ENCODE data around the gene BLMH.

DNA sequence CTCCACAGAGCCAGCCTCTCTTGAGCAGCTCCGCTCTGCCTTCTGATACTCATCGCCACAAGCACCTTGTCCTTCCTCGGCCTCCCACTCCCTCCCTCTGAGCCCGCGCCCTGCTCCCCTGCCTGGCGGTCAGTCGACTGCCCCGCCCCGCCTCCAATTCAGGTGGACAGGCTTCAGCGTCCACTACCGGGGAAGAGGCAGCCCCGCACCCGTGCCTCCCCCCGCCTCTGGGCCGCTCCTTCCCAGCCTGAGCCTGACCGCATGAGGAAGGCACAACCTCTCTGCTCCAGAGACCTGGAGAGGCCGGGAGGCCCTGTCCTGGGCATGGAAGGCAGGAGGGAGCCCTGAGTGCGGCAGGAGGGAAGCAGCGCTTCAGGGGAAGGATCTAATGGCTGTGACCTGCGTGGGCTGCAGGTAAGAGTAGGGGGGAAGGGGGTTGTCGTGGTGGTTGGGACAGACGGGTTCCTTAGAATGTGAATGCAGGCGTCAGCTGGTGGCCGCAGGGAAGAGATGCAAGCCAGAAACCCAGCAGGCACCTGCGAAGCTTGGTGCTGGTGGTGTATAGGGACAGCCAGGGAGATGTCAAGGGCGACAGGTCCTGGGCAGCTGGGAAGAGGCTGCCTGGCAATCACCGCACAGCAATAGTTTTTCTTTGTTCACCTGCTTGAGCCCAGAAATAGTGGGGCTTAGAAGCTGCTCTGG lies 53.2 kb downstream of the BLMH start:
- TF ChIP-seq EP300 (IDR thresholded peaks at IDR 0.05; ENCODE audit: low read depth) = no peak
- TF ChIP-seq, protein P1, sequence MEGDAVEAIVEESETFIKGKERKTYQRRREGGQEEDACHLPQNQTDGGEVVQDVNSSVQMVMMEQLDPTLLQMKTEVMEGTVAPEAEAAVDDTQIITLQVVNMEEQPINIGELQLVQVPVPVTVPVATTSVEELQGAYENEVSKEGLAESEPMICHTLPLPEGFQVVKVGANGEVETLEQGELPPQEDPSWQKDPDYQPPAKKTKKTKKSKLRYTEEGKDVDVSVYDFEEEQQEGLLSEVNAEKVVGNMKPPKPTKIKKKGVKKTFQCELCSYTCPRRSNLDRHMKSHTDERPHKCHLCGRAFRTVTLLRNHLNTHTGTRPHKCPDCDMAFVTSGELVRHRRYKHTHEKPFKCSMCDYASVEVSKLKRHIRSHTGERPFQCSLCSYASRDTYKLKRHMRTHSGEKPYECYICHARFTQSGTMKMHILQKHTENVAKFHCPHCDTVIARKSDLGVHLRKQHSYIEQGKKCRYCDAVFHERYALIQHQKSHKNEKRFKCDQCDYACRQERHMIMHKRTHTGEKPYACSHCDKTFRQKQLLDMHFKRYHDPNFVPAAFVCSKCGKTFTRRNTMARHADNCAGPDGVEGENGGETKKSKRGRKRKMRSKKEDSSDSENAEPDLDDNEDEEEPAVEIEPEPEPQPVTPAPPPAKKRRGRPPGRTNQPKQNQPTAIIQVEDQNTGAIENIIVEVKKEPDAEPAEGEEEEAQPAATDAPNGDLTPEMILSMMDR (IDR thresholded peaks at IDR 0.05) = no peak
- no peak for TF ChIP-seq POLR2AphosphoS5 (IDR thresholded peaks at IDR 0.05)

Data from transverse colon (tissue), 4 donors.